Fibroblast of the aortic adventitia (primary cell): ENCODE data around the gene PLCB3. TPM values are rescaled to one million over a fixed set of nuclear protein-coding genes. Genes with fewer than 3 reads are reported as not detected.
A peak's percentile ranks its signal among the peaks of the same experiment; 100 is the strongest.

ENCODE experiments used
- DNase-seq: peaks from one replicate; pipeline ENCODE4 v3.0.0-alpha.2; 2010; ENCODE audit warnings: low read depth
- H3K4me3 ChIP-seq: 2 replicates; pipeline ENCODE4 v1.5.1; 2011; ENCODE audit warnings: low read depth, mild to moderate bottlenecking, control low read depth, low read length, moderate library complexity
- small RNA-seq: library from RNA; depleted of rRNA; stranded (forward); fragments of <200 nt; gene quantifications from one replicate; pipeline ENCODE3, GENCODE V24; 2012
- total RNA-seq: library from RNA; depleted of rRNA; stranded (reverse); fragments of >200 nt; gene quantifications from 2 replicates; pipeline ENCODE4 v1.2.3, GENCODE V29; 2012; ENCODE audit warnings: low replicate concordance
- TF ChIP-seq, protein P1 (sequence below): IDR thresholded peaks from 2 replicates; pipeline ENCODE4 v1.5.1; 2011; ENCODE audit warnings: mild to moderate bottlenecking, low read length, control low read depth, inconsistent platforms; ENCODE audit not compliant: insufficient read depth

The PLCB3 gene
- total RNA-seq, 1 donor = 47.5 TPM

GRCh38 chr11:64317325-64317960 lies 66.1 kb downstream of the PLCB3 start, which contains the start of gene TRMT112:
Gene TRMT112 (minus strand): TSS chr11:64317559. CDS start chr11:64317526, 33 bp downstream.
- TF ChIP-seq, protein P1, sequence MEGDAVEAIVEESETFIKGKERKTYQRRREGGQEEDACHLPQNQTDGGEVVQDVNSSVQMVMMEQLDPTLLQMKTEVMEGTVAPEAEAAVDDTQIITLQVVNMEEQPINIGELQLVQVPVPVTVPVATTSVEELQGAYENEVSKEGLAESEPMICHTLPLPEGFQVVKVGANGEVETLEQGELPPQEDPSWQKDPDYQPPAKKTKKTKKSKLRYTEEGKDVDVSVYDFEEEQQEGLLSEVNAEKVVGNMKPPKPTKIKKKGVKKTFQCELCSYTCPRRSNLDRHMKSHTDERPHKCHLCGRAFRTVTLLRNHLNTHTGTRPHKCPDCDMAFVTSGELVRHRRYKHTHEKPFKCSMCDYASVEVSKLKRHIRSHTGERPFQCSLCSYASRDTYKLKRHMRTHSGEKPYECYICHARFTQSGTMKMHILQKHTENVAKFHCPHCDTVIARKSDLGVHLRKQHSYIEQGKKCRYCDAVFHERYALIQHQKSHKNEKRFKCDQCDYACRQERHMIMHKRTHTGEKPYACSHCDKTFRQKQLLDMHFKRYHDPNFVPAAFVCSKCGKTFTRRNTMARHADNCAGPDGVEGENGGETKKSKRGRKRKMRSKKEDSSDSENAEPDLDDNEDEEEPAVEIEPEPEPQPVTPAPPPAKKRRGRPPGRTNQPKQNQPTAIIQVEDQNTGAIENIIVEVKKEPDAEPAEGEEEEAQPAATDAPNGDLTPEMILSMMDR = no peak
- peak; percentile 97 for DNase-seq
- peak within 1 kb of the TSS; percentile 95 for H3K4me3 ChIP-seq

GRCh38 chr11:64317961-64318765 lies 66.8 kb downstream of the PLCB3 start, which contains the start of gene PRDX5:
Gene PRDX5 (plus strand): TSS chr11:64318121. CDS start chr11:64318216, 95 bp downstream.
- TF ChIP-seq, protein P1 = peak; percentile 9
- H3K4me3 ChIP-seq = peak within 1 kb of the TSS; percentile 95
- DNase-seq = peak; percentile 97

Small RNAs within 50 kb of the gene (small RNA-seq; reads per million reads assigned to genes)
- gene RF00019 = not detected

Other genes starting within 250 kb of the PLCB3 start
- gene FLRT1, start 215.6 kb upstream of the PLCB3 start, total RNA-seq = 0.18 TPM in 1 of 2 replicates, not detected in the other
- 7.6 and 14.5 TPM in 2 replicates for gene MACROD1, start 85.4 kb upstream of the PLCB3 start, total RNA-seq
- 112 and 142 TPM in 2 replicates for gene STIP1, start 65.4 kb upstream of the PLCB3 start, total RNA-seq
- gene FERMT3, start 44.8 kb upstream of the PLCB3 start, total RNA-seq = 7.0 and 7.2 TPM in 2 replicates
- gene TRPT1, start 25.3 kb upstream of the PLCB3 start, total RNA-seq = 18.9 and 33.3 TPM in 2 replicates
- 39.0 and 50.9 TPM in 2 replicates for gene NUDT22, start 25.3 kb upstream of the PLCB3 start, total RNA-seq
- 6.5 and 9.0 TPM in 2 replicates for gene DNAJC4, start 21.0 kb upstream of the PLCB3 start, total RNA-seq
- gene VEGFB, start 16.9 kb upstream of the PLCB3 start, total RNA-seq = 17.3 and 37.5 TPM in 2 replicates
- gene FKBP2, start 10.4 kb upstream of the PLCB3 start, total RNA-seq = 34.3 and 60.3 TPM in 2 replicates
- 42.1 and 264 TPM in 2 replicates for gene PPP1R14B, start 4.6 kb upstream of the PLCB3 start, total RNA-seq
- 56.2 and 69.6 TPM in 2 replicates for gene BAD, start 33.1 kb downstream of the PLCB3 start, total RNA-seq
- 14.4 and 20.3 TPM in 2 replicates for gene GPR137, start 34.3 kb downstream of the PLCB3 start, total RNA-seq
- gene KCNK4, start 39.8 kb downstream of the PLCB3 start, total RNA-seq = not detected in 2 replicates
- gene CATSPERZ, start 48.8 kb downstream of the PLCB3 start, total RNA-seq = not detected in 2 replicates
- 21.6 and 45.2 TPM in 2 replicates for gene ESRRA, start 54.0 kb downstream of the PLCB3 start, total RNA-seq
- gene TRMT112, start 66.0 kb downstream of the PLCB3 start, total RNA-seq = 177 and 274 TPM in 2 replicates
- gene PRDX5, start 66.6 kb downstream of the PLCB3 start, total RNA-seq = 257 and 510 TPM in 2 replicates
- gene CCDC88B, start 88.7 kb downstream of the PLCB3 start, total RNA-seq = 1.2 and 5.1 TPM in 2 replicates
- 47.3 and 72.1 TPM in 2 replicates for gene RPS6KA4, start 107.6 kb downstream of the PLCB3 start, total RNA-seq